PC-3 (cell line): ENCODE data around the gene HOXA10.

Experiments
- CTCF ChIP-seq: fragments of 300-600 bp; sonication (generic); conservative IDR thresholded peaks from 2 replicates; pipeline ENCODE4 v1.5.1; 2017; ENCODE audit warnings: antibody characterized with exemption, low read depth, mild to moderate bottlenecking, low read length
- EZH2 ChIP-seq: fragments of 300-600 bp; sonication (generic); IDR thresholded peaks from one replicate; pipeline ENCODE4 v1.6.1; 2017; ENCODE audit warnings: antibody characterized with exemption, mild to moderate bottlenecking, low read length; ENCODE audit not compliant: unreplicated experiment
- EZH2phosphoT487 ChIP-seq: fragments of 300-600 bp; sonication (generic); IDR thresholded peaks from 2 replicates; pipeline ENCODE4 v1.6.1; 2018; ENCODE audit warnings: mild to moderate bottlenecking, antibody characterized with exemption, low read length, borderline replicate concordance

- TF ChIP-seq EZH2 (no peak), CTCF (no peak), EZH2phosphoT487 (no peak)
Observed at GRCh38 chr7:27131390-27131819, 42.7 kb downstream of the HOXA10 start.
